COLO668 (cell line): ENCODE data around the gene THRB.

Source experiments
- DNase-seq: peaks from one replicate; lab custom pipeline; 2025; ENCODE audit not compliant: unreplicated experiment; lab: John Stamatoyannopoulos, UW

THRB gene

DNA sequence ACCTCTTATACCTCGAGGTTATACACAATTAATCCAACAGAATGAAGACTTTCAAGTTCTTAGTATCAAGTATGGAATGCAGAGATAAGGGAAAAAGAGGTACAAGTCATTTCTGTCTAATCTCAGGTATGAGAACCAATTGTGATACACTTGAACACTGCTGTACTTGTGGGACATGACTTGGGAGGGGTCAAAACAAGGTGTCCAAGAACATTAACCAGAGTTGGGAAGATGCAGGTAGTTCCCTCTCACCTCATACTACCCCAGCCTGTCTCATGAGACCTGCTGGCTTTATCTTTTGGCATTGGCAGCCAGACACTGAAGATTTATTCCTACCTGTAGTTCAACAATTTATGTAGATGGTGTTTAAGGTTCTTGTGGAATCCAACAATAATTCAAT lies 339.9 kb downstream of the THRB start:
- no peak for DNase-seq

DNA sequence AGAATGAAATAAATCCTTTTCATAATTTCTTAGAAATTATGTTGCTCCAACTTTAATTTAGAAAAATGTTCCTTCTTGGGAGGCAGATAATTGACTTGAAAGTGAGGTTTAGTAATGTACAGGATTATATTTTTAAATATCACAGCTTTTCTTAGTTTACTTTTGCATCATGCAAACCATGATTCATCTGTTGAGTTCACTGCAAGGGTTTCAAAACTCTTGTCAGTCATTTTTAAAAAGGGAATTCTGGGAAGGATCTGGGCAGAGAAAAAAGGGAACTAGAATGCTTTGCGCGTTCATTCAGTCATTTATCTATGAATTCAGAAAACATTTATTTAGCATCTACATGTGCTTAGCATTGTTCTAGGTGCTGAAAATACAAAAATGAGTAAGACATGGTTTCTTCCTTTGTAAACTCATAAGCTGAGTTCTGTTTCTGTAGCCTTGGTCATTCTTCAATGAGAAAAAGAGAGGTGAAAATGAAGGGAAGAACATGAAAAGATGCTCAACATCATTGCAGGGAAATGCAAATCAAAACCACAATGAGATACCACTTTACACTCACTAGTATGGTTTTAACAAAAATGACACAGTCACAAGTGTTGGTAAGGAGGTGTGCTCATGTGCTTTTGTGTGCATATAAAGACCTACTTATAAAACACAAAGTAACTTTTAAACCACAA lies 340.5 kb downstream of the THRB start:
- DNase-seq, result no peak

GRCh38 chr3:24151594-24151993 lies 343.1 kb downstream of the THRB start:
- no peak for DNase-seq

GRCh38 chr3:24149032-24149431 lies 345.6 kb downstream of the THRB start:
- DNase-seq, result no peak

- no peak for DNase-seq
Measured at GRCh38 chr3:24145981-24146822, 348.4 kb downstream of the THRB start.

GRCh38 chr3:24145481-24145880 lies 349.2 kb downstream of the THRB start:
- DNase-seq, result no peak

GRCh38 chr3:24142127-24142526 lies 352.5 kb downstream of the THRB start:
- no peak for DNase-seq

GRCh38 chr3:24141548-24141947 lies 353.1 kb downstream of the THRB start:
- no peak for DNase-seq

DNA sequence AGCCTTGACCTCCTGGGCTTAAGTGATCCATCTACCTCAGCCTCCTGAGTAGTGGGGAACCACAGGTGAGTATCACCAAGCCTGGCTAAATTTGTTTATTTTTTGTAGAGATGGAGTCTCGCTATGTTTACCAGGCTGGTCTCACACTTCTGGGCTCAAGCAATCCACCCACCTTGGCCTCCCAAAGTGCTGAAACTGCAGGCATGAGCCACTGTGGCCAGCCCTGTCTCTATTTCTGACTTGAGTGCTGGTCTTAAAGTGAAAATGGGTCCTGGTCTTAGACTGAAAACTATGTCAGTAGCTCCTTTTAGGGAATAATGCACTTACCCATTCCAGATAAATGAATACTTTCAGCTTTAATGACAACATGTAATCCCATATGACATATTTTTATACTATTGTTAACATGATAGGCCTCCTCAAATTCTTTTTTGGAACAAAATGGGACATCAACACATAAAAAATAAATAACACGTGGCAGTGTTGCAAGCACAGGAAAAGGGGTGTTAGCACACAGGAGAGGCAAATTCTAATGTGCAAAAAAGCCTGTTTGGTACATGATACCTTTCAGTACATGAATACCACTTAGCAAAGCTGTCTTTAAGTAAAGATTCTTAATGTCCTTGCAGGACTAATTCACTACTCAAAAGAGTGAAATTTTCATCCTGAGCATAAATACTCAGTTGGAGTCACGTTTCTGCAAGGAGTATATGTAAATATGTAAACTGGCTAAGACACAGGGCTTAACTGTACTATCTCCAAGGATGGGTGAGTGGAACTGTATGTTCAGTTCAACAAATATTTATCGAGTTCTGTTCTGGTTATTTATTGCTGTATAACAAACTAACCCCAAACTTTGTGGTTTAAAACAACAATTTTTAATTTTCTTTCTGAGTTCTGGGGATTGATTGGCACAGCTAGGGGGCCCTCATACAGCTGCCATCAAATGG lies 354.9 kb downstream of the THRB start:
- DNase-seq, result no peak

- no peak for DNase-seq
Measured at GRCh38 chr3:24138876-24139256, 355.8 kb downstream of the THRB start.

DNA sequence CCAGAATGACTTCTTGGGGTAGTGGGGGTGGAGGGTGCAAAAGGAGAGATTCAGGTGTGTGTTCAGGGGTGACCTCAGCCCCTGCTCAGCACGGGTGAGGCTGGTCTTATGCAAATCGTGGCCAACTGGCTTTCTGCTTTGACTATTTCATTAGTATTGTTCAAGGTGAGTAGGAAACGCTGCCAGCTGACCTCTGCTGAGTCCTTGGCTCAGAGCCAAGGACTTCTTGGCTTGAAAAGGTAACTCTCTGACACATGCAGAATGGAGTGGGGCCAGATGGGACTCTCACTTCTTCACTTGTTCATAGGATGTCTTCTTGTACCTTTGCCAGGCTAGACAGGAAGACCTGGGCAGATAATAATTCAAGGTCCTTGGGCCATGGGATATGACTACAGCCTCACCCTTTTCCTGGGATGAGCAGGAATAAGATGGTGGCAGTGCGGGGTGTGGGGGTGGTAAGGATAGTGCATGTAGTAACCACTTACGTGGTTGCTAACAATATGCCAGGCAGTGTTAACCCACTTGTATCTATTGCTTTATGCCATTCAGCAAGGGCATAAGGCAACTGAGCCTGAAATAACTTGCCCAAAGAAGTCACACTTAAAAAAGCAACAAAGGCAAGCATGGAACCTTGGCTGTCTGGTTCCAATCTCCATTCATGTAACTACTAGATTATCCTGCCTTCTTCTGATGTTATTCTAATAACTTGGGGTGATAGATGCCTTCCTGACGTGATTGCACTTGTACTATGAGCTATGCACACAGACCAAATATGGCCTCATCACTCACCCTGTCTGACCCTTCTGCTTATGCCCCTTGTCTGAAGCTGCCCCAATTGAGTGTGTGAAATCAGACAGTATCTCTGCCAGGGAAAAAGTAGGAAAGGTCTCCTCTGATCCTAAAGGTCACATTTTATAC lies 356.4 kb downstream of the THRB start:
- DNase-seq, result peak; percentile 57

GRCh38 chr3:24137334-24137733 lies 357.3 kb downstream of the THRB start:
- no peak for DNase-seq

GRCh38 chr3:24136624-24137310 lies 357.9 kb downstream of the THRB start:
- DNase-seq, result no peak

DNA sequence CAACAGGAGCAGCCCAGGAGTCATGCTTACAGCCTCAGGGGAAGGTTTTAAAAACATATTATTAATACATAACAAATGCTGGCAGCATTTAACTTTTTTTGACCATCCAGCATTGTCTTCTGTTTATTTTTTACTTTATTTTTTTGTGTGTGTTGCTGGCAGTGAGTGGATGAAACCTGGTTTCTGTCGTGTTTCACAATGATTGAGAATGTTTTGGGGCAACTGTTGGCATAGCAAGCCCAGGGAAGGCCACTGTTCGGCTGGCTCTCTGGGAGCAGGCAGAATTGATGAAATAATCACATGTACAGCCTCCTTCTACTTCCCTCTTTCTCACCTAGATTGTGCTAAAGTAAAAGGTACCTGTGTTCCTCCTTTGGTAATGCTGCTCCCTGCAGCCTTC lies 359.4 kb downstream of the THRB start:
- no peak for DNase-seq

DNA sequence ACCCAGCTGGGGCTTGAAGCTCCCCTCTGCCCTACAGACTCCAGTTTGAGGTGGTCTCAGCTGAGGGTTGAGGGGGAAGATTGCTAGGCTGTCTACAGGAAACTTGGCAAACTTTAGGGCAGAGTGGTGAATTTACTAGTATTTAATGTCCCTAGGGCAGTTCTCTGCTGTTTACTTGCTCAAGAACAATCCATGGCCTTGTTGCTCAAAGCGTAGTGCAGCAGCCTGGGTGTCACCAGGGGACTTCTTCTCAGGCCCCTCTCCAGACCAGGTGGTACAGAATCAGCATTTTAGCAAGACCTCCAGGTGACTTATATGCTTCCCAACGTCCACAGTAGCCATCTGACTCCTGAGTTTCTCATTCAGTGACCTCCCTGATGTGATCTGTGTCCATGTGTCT lies 360.7 kb downstream of the THRB start:
- DNase-seq, result no peak

- DNase-seq, result no peak
Measured at GRCh38 chr3:24133436-24133835, 361.2 kb downstream of the THRB start.

GRCh38 chr3:24129549-24129948 lies 365.1 kb downstream of the THRB start:
- DNase-seq, result no peak

DNA sequence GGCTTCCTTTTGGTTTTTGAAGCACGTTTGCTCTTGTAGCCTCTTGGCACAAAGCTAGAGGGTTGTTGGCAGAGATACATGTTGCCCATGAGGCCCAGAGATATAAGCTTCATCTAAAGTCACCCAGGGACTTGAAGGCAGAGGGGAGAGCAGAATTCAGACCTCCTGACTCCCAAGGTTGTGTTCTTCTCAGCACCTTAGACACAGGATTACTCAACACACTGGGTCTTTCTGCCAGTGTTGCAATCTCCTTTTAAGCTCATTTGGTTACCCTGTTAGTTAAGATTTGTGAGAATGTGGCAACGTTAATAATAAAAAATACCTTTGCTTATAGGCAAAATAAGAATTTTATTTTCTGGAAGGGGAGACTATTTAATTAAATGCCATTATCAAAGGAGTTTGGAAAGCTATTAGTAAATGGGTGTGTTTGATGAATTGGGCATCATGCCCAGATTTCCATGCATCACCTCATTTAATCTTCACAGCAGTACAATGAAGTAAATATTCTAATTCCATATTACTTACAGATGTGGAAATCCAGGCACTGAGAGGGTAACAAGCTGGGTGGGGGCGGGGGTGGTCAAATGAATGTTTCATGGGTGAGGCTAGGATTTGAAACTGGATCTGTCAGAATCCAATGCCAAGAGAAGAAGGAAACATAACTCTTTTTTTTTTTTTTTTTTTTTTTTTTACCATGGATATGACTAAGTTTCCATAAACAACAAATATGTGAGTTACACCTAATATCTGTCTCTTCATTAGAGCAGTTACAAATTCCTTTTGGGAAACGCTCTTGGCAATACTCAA lies 366.2 kb downstream of the THRB start:
- no peak for DNase-seq

DNA sequence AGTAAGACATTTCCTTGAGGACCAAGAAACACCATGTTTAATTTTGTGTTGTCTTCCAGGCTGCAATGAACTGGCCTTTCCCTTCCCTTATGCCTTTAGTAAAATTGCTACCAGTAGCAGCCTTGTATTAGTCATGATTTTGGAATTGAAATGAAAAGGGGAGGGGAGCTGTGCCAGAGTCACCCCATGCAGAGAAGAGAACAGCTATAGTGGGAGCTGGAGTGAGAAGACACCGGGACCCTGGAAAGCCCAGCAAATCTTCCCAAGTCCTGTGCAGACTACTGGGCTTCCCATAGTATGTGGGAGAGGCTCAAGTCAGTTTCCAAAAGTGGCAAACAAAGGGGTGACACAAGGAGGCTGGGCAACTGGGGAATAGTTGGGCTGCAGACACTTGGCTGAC lies 371.1 kb downstream of the THRB start:
- no peak for DNase-seq
